HG02943 (cell line): ENCODE data around the gene MAPK8.

Source experiments
- ATAC-seq: cut with Tn5 transposase; IDR thresholded peaks from one replicate; pipeline ENCODE4 v1.9.1; 2021; ENCODE audit warnings: mild to moderate bottlenecking, low read depth, moderate library complexity; ENCODE audit not compliant: unreplicated experiment

MAPK8 gene

DNA sequence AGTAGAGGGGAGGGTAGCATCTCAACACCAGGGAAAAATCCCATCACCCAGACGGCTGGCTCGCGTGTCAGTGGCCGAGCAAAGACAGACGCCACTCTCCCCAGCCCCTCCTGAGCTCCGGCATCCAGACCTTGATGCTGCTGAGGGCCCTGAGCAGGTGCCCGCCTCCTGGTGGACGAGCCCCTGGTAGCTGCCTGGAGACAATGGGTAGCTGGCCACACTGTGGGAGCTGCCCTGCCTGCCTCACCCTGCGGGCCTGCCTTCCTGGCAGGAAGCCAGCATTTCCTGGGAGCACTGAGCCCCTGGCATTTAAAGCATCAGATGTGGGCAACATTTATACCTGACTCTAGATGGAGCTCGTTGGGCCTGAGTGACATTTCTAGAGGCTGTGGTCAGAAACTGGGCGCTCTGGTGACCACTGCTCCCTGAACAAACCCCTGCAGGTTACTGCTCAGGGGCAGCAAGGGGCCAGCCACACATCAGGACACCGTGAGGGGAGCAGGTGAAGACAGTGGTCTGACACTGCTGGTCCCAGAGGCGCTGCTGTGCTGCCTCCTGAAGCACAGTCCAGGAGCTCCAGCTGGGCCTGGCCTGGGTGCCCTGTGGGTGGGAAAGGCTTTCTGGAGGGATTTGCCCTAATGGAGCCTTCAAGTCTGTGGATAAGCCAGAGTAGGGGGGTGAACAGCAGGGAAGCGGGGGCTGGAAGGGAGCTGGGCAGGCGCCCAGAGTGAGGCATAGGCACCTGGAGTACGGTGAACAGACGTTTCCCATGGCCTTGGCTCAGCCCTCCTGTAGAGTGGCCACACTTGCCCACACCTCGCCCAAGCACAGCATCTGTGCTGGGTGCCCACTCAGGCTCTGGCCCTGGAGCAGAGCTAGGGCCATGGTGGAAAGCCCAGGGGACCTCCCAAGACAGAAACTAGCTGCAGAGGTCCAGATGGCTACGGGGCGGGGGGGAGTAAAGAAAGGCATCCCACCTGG is 138.7 kb downstream of the MAPK8 start:
- ATAC-seq = no peak

DNA sequence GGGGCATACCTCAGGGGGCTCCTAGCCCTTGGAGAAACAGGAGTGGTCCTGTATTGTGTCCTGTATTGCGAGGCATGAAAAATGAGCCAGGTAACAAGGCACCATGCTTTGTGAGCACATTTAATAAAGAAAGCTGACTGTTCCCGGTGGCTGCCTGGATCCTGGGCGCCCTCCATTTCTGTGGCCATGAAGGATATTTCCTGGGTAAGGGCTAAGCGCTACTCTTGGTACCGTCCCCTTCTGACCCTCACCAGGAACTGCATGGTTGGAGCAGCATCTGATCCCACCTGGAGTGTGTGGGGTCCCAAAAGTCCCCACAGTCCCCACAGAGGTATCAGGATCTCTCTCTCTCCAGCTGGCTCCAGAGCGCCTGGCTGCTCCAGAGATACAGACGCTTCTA is 139.5 kb downstream of the MAPK8 start:
- no peak for ATAC-seq

GRCh38 chr10:48446785-48447184 is 140.3 kb downstream of the MAPK8 start:
- no peak for ATAC-seq

- no peak for ATAC-seq
Measured at GRCh38 chr10:48447356-48448215, 141.1 kb downstream of the MAPK8 start.

GRCh38 chr10:48448796-48449195 is 142.3 kb downstream of the MAPK8 start:
- no peak for ATAC-seq

GRCh38 chr10:48449501-48450232 is 143.2 kb downstream of the MAPK8 start:
- ATAC-seq = no peak

GRCh38 chr10:48450233-48450740 is 143.8 kb downstream of the MAPK8 start:
- no peak for ATAC-seq

GRCh38 chr10:48450741-48451466 is 144.4 kb downstream of the MAPK8 start:
- ATAC-seq = no peak

DNA sequence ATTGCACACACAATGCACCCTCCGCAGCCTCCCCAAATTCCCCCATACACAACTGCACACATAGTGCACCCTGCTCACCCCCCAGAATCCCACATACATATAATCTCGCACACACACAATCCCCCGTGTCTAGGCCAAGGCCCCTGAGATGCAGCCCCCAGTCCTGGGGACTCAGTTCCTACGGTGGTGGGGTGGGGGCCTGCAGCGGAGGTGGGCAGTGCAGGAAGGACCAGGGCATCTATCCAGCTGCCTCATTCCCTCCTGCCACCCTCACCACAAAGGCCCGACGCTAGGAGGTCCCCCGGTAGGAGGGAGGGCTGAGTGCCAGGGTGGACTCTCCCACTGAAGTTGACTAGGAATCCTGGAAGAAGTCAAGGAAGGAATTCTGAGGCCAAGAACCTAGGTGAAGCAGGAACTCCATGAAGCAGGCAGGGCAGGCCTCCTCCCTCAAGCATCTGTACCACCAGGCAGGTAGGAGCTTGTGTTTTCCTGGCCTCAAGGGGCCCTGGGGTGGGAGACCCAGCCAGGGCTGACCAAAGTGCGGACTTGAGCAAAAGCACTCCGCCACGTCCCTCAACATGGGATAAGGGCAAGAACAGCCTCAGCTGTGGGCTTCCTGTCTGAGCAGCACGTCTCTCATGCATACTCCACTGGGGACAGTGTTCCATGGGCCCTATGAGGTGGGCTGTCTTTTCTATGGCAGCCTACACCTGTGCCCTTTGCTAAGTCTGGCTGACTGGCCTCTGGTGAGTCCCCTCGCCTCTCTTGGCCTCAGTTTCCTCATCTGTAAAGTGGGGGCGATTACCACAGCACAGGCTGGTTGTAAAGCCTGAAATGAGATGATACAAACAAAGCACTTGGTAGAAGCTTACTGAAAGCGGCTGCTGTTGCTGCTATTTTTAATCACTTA is 145.7 kb downstream of the MAPK8 start:
- no peak for ATAC-seq

DNA sequence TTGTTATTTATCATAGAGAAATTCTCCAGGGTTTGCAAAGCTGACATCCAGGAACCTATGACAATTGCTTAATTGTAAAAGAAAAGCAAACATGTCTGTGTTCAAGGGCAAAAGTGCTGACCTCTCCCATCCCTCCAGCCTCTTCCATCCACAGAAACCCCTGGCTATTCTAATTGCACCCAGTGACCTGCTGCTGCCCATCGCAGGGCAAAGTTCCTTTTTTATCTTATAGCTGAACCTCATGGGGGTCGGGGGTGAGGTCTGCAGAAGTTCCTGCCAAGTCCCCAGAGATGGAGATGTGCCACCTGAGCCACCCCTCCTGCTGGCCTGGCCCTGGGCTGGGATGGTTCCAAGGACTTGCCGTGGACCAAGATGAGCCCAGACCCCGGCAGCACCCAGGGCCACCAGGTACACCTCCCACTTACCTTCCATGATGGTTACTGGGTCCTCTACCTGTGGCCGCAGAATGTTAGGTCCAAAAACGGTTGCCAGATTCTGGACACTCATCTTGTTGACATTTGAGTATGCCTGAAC is 146.5 kb downstream of the MAPK8 start:
- ATAC-seq = no peak

DNA sequence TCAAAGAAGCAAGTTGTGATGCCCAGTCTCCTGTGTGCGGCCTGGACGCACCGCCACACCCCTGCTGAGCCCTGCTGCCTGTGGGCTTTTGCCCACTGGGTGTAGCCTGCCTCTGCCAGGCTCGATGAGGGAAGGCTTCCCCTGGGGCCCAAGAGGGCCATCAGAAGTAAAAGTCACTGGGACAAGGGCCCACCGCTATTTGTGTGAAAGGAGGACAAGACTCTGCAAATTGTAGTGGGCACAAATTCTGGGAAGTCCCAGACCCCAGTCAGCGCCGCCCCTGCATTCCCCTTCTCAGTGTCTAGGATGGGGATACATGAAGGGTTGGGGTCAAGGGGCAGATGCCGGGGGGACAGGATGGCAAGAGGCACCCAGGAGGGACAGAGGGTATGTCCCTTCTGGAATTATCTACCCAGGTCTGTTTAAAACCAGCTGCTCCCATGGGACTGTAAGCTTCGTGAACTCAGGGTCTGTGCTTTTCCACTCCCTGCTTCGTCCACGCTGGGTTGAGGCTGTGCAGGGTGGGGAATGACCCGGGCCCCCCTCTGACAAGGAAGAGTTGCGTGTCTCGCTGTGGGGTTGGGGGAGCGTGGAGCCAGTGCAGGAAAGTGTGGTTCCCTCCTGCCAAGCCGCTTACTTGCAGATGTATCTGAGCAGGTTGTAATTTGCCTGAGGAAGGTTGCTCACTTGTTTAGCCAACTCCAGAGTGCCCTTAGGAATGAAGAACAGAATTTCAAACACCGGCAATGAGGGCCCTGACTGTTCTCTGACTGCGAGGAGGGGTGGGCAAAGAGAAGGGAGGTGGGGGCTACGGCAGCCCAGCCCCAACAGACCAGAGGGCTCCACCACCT is 147.2 kb downstream of the MAPK8 start:
- ATAC-seq = no peak

GRCh38 chr10:48454302-48455054 is 148.0 kb downstream of the MAPK8 start:
- ATAC-seq = no peak

DNA sequence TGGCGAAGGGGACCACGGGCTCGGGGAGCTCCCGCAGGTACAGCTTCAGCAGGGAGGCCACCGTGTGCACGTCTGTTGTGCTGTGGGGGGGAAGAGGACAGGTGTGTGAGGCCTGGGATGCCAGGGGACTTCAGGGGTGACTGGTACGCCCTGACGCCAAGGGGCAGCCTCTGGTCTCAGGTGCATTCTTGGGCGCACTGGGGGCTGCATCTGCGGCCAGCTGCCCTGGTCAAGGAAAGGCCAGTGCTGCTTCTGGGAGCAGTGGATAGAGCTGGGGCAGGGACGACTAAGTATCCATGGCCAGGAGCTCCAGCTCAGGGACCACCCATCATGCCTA is 148.5 kb downstream of the MAPK8 start:
- ATAC-seq = no peak

- ATAC-seq = no peak
Measured at GRCh38 chr10:48455392-48456151, 149.1 kb downstream of the MAPK8 start.

DNA sequence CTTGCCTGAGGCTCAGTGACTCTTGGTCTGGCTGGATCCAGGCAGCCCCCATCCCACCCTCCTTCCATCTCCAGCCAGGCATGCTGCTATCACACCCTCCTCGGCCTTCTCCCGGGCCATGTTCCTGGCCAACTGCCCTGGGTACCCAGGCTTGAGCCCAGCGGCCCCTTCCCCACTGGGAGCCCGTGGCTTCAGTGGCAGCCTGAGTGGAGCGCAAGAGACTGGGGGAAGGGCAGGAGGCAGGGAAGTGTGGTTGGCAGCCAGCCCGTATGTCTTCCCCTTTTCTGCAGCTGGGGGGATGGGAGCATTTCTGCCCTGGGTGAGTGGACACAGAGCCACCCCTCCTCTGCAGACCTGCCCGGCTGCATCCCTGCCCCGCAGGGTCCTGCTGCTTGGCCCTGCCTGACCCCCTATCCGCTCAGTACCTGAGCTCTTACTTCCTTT is 149.9 kb downstream of the MAPK8 start:
- no peak for ATAC-seq
